ENCODE data around the gene XXYLT1. TPM values are rescaled to one million over a fixed set of nuclear protein-coding genes. Genes with fewer than 3 reads are reported as not detected.

The XXYLT1 gene
- total and polyA plus RNA-seq, 9 of the 15 experiments (the other 6 are each of a cell fraction or from before 2014, with no cell fraction given) = 1.9 to 18.9 (median 15.0) TPM

DNA sequence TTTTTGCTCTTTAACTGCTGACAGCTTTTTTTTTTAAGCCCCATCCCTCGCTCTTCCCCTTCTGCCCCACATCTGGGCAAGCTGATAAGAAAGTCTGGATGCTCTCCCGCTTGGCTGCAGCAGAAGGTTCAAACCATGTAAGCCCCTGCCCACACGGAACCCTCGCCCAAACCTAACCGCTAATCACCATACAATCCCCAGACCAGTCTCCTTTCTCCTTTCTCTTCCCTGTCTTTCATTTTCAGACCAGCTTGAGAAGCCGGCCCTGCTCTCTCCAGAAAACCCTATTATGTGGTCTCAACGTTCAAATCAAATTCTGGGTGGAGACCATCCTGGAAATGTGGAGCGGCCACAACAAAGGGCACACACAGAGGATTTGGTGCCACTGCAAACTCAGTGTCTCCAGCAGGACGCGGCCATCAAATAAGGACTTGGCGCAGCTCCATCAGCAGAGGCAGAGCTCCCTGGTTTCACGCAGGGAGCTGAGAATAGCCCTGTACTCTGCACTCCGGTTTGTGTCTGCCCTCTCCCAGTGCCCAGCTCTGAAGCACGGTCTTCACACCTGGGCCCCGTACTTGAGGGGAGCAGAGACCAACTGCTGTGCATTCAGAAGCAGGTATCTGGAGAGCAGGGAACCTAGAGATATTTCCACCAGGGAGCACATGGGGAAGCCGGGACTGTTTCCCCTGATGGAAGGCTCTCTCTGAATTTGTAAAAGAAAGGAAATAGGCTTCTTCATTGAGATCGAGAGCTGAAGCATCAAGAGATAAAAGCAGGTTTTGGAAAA, 92.6 kb downstream of the XXYLT1 start (continued):
- TF ChIP-seq YY1 (IDR thresholded peaks at IDR 0.05; ENCODE audit: borderline replicate concordance in 1 of 3, control insufficient read depth in 1 of 3, extremely low read depth in 1 of 3, insufficient read depth in 3 of 3, insufficient read length in 1 of 3, insufficient replicate concordance in 2 of 3, low read depth in 1 of 3, low read length in 2 of 3) (no peak), HNRNPL (IDR thresholded peaks at IDR 0.05; ENCODE audit: low read depth, low read length) (peak; percentile 76; the same call in 1 of the 2 replicates)

DNA sequence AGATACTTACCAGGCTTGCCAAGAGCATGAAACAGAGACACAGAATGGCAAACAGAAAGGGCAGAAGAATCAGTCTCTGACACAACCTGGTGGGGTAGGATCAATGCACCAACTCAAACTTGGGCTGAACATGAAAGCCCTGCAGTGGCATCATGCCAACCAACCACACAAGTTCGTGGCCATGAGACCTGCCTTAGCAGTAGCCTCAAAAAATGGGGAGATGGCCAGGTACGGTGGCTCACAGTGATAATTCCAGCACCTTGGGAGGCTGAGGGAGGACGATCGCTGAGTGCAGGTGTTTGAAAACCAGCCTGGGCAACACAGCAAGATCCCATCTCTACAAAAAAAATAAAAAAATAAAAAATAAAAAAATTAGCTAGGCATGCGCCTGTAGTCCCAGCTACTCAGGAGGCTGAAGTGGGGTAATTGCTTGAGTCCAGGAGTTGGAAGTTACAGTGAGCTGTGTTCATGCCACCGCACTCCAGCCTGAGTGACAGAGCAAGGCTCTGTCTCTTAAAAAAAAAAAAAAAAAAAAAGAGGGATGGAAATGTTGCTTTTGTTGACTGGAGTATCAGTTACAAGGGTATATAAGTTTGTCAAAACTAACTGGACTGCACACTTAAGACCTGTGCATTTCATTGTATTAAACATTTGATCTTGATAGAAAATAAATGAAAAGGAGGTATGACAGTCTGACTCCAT, 93.4 kb downstream of the XXYLT1 start:
- H2AFZ ChIP-seq (ENCODE audit: low read depth, low read length) = peak overlapping the region; percentile 72
- WGBS (ENCODE audit: insufficient coverage, low coverage, missing lambda C conversion rate) = 44% methylated on average over 5 of the region's 6 CpGs
- FAIRE-seq (no peak), DNase-seq (ENCODE audit: extremely low read depth in 1 of 4, low spot score in 3 of 4) (no peak), ATAC-seq (no peak)
- POLR2A ChIA-PET = interaction anchor here (2.5 kb wide), 1 partner anchor 10 kb away, joined by 20 read pairs; no protein-coding TSS in a partner anchor
- H3K9me3 ChIP-seq (replicated peaks; ENCODE audit: control insufficient read depth, insufficient read depth, low read depth, low read length) = no peaks in the 10 kb centered on the region
- BruUV-seq (replicated peaks) = no TSS peak
- peak overlapping the region in 1 of 2 experiments; percentile 69; a peak in 2 of 4 replicates for H3K9ac ChIP-seq (ENCODE audit: insufficient read depth in 1 of 2, low read depth in 2 of 2, low read length in 2 of 2)
- intact Hi-C loops (cut with micrococcal nuclease) (no loop called here), in situ Hi-C loops (cut with MboI) (no loop called here)
- H3K9me1 ChIP-seq (ENCODE audit: control insufficient read depth, insufficient read depth, low read length) = peaks cover 4% of the 10 kb centered on the region
- H3K79me2 ChIP-seq (ENCODE audit: control insufficient read depth, insufficient read depth, low read length) = peaks cover 48% of the 10 kb centered on the region; the same call in 2 of the 3 replicates
- peak overlapping the region; percentile 86 for H3K27ac ChIP-seq (ENCODE audit: extremely low read depth, low read depth, low read length)
- no peaks in the 10 kb centered on the region for H4K20me1 ChIP-seq (replicated peaks; ENCODE audit: control insufficient read depth, insufficient read depth, low read length)
- no peaks in the 10 kb centered on the region for H3K27me3 ChIP-seq (ENCODE audit: control insufficient read depth in 2 of 2, insufficient read depth in 2 of 2, low read length in 2 of 2)
- no peak overlapping the region; the same call in 1 of the 2 replicates for H3K4me3 ChIP-seq
- peak overlapping the region; percentile 77 for H3K4me2 ChIP-seq (ENCODE audit: insufficient read depth, low read length)
- peaks cover 5% of the 10 kb centered on the region; the same call in 2 of the 3 replicates for H3K36me3 ChIP-seq (ENCODE audit: control insufficient read depth, insufficient read depth, low read length)
- H3K4me1 ChIP-seq (replicated peaks in 1 of 2; ENCODE audit: control insufficient read depth in 2 of 2, insufficient read depth in 2 of 2, low read length in 2 of 2) = peaks cover 47 to 62% of the 10 kb centered on the region in 2 experiments
- CTCF ChIA-PET (ENCODE audit: low intra/inter-chr PET ratio) = no interaction called here
- TF ChIP-seq MYBL2 (IDR thresholded peaks at IDR 0.05; ENCODE audit: low read depth) (no peak), MYBL2 (CRISPR knock-in tag; IDR thresholded peaks at IDR 0.05; ENCODE audit: borderline replicate concordance) (no peak), ZNF124 (CRISPR knock-in tag; IDR thresholded peaks at IDR 0.05) (no peak), STAG1 (CRISPR knock-in tag; IDR thresholded peaks at IDR 0.05; ENCODE audit: borderline replicate concordance) (no peak), CSDE1 (IDR thresholded peaks at IDR 0.05) (0 out of 4 replicates have a peak, but pooled peaks of 1 of the 2 experiments have one; percentile 7), RBM15 (IDR thresholded peaks at IDR 0.05; ENCODE audit: insufficient read depth, low read length) (no peak), ARNT (IDR thresholded peaks at IDR 0.05) (0 out of 4 replicates have a peak, but pooled peaks of 1 of the 2 experiments have one; percentile 43), MIER1 (IDR thresholded peaks at IDR 0.05; ENCODE audit: low read depth) (no peak), CHD4 (IDR thresholded peaks at IDR 0.05; ENCODE audit: insufficient read depth, insufficient replicate concordance, low read depth, low read length, poor library complexity, severe bottlenecking) (peak; percentile 58), KLF10 (CRISPR knock-in tag; IDR thresholded peaks at IDR 0.05) (no peak), SMARCA5 (IDR thresholded peaks at IDR 0.05) (0 out of 2 replicates have a peak, but pooled peaks have one; percentile 26), BRD4 (IDR thresholded peaks at IDR 0.05) (no peak)
- TF ChIP-seq, protein P1, sequence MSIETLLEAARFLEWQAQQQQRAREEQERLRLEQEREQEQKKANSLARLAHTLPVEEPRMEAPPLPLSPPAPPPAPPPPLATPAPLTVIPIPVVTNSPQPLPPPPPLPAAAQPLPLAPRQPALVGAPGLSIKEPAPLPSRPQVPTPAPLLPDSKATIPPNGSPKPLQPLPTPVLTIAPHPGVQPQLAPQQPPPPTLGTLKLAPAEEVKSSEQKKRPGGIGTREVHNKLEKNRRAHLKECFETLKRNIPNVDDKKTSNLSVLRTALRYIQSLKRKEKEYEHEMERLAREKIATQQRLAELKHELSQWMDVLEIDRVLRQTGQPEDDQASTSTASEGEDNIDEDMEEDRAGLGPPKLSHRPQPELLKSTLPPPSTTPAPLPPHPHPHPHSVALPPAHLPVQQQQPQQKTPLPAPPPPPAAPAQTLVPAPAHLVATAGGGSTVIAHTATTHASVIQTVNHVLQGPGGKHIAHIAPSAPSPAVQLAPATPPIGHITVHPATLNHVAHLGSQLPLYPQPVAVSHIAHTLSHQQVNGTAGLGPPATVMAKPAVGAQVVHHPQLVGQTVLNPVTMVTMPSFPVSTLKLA (conservative IDR thresholded peaks at IDR 0.05) = no peak
- TF ChIP-seq, protein P2, sequence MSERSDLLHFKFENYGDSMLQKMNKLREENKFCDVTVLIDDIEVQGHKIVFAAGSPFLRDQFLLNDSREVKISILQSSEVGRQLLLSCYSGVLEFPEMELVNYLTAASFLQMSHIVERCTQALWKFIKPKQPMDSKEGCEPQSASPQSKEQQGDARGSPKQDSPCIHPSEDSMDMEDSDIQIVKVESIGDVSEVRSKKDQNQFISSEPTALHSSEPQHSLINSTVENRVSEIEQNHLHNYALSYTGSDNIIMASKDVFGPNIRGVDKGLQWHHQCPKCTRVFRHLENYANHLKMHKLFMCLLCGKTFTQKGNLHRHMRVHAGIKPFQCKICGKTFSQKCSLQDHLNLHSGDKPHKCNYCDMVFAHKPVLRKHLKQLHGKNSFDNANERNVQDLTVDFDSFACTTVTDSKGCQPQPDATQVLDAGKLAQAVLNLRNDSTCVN (CRISPR knock-in tag; IDR thresholded peaks at IDR 0.05) = no peak

Data from K562 (cell line).